ENCODE data around the gene KLF4. TPM values are rescaled to one million over a fixed set of nuclear protein-coding genes. Genes with fewer than 3 reads are reported as not detected.

KLF4 gene
- total RNA-seq (2022) (4.9 and 7.2 TPM in 2 replicates), Bru-seq, nascent RNA (percentile 69 among the genes with signal in this experiment), BruChase-seq, experiment 1, labeled RNA remaining after a 2-hour chase (percentile 64 among the genes with signal in this experiment), BruChase-seq, experiment 2, labeled RNA remaining after a 6-hour chase (percentile 58 among the genes with signal in this experiment)
- long read RNA-seq, partial matches to known transcripts = 1 of 5 reads
- long read RNA-seq, other reads (novel, unspliced or antisense) = 0 of 5 reads

DNA sequence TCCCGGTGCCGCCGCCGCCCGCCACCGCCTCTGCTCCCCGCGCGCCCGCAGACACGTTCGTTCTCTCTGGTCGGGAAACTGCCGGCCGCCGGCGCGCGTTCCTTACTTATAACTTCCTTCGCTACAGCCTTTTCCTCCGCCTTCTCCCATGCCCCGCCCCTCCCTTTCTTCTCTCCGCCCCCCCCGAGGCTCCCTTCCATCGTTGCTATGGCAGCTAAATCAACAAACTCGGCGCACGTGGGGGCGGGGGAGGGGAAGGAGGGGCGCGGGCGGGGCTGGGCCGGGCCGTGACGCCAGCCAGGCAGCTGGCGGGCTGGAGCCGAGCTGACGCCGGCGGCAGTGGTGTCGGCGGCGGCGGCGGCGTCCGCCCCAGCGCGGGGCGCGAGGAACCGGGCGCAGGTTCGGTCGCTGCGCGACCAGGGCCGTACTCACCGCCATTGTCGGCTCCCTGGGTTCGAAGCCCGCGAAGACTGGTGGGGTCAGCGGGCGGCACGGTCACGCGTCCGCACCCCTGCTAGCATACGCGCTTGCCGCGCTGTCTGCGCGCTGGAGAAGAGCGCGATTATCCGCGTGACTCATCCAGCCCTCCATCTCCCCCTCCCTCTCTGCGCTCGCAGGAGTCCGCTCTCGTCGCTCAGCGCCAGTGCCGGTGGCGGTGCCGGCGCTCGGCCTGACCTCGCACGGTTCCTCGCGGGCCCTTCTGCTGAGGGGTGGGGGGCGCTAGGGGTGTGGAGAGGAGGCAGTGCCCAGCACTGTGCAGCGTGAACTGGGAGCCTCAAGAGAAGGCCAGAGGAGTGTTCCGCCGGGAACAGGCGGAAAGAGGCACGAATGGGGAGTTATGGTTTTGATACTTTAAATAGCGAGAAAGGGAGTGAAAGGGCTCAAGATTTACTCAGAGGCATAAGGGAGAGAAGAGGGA is at the start of gene KLF4:
Gene KLF4, minus strand, starts transcription at position 83 of the 919 bp plus-strand sequence. CDS start 597 bp downstream, outside the sequence.
- Histone ChIP-seq H3K4me1 (peaks cover 12% of the 10 kb centered on the region), H3K4me3 (ENCODE audit: low read depth, low read length) (peak within 1 kb of the TSS; percentile 75), H3K27me3 (replicated peaks; ENCODE audit: control insufficient read depth, insufficient read depth, low read length) (no peaks in the 10 kb centered on the region), H3K36me3 (ENCODE audit: control insufficient read depth, insufficient read depth, low read length) (no peaks in the 10 kb centered on the region), H3K9me3 (no peaks in the 10 kb centered on the region)
- ChIA-PET CTCF (interaction anchor here (0.6 to 1.0 kb wide), 3 partner anchors 68 to 927 kb away, joined by 3 to 5 read pairs (median 4); no protein-coding TSS in a partner anchor), POLR2A (interaction anchor here (0.6 to 1.8 kb wide), 9 partner anchors 8 to 1044 kb away, joined by 3 to 12 read pairs (median 5); no protein-coding TSS in a partner anchor)
- peaks cover under 1% of the 10 kb centered on the region for H3K27me3 Mint-ChIP-seq (ENCODE audit: insufficient read depth, unreplicated experiment)
- H3K27ac Mint-ChIP-seq (ENCODE audit: unreplicated experiment) = peak within 1 kb of the TSS; percentile 87
- intact Hi-C loops (cut with micrococcal nuclease; ENCODE audit: unreplicated experiment) = loop anchor here (1.0 to 10.0 kb wide), 7 partner anchors 29 to 1275 kb away; no protein-coding TSS in a partner anchor
- BruUV-seq (replicated peaks) = no TSS peak
- peaks cover 7% of the 10 kb centered on the region for H3K4me1 Mint-ChIP-seq (ENCODE audit: low read depth, unreplicated experiment)
- H3K36me3 Mint-ChIP-seq (ENCODE audit: insufficient read depth, unreplicated experiment) = peaks cover 24% of the 10 kb centered on the region
- H3K9me3 Mint-ChIP-seq (ENCODE audit: unreplicated experiment) = no peaks in the 10 kb centered on the region
- TF ChIP-seq, protein P1, sequence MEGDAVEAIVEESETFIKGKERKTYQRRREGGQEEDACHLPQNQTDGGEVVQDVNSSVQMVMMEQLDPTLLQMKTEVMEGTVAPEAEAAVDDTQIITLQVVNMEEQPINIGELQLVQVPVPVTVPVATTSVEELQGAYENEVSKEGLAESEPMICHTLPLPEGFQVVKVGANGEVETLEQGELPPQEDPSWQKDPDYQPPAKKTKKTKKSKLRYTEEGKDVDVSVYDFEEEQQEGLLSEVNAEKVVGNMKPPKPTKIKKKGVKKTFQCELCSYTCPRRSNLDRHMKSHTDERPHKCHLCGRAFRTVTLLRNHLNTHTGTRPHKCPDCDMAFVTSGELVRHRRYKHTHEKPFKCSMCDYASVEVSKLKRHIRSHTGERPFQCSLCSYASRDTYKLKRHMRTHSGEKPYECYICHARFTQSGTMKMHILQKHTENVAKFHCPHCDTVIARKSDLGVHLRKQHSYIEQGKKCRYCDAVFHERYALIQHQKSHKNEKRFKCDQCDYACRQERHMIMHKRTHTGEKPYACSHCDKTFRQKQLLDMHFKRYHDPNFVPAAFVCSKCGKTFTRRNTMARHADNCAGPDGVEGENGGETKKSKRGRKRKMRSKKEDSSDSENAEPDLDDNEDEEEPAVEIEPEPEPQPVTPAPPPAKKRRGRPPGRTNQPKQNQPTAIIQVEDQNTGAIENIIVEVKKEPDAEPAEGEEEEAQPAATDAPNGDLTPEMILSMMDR (IDR thresholded peaks at IDR 0.05; ENCODE audit: insufficient read depth in 1 of 2, low read depth in 1 of 2, low read length in 1 of 2, severe bottlenecking in 1 of 2, unreplicated experiment in 1 of 2) = no peak
- H3K4me3 Mint-ChIP-seq (ENCODE audit: unreplicated experiment) = peak within 1 kb of the TSS; percentile 79
- DNase-seq = peak; percentile 90 to 92

DNA sequence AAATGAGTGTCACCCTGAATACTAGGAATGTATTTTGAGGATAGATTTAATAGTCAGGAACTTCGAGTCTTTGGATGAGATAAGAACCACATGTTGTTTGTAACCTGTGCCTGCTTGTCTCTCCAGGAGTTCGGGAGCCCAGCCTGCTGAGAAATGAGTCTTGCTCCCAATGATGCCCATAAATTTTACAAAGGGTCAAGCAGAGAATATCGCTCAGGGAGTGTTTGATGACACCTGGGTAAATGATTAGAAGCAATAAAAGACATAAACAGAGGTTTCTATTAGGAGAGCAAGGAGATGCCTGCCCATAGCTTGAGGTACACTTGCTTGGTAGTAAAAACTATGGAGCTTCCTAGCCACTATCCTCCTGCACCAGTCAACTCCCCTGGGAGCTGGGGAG is 46.9 kb upstream of the KLF4 start:
- H3K4me1 ChIP-seq = no peaks in the 10 kb centered on the region
- BruUV-seq (replicated peaks) = no TSS peak
- CTCF ChIA-PET = interaction anchor here (0.5 kb wide), 1 partner anchor 24 kb away, joined by 6 read pairs; no protein-coding TSS in a partner anchor

More for the DNA sequence above, 46.9 kb upstream of the KLF4 start:
- H3K4me3 ChIP-seq (ENCODE audit: low read depth, low read length) = no peak overlapping the region
- H3K36me3 ChIP-seq (ENCODE audit: control insufficient read depth, insufficient read depth, low read length) = no peaks in the 10 kb centered on the region
- H3K9me3 ChIP-seq = no peaks in the 10 kb centered on the region
- POLR2A ChIA-PET = no interaction called here
- Mint-ChIP-seq H3K4me3 (ENCODE audit: unreplicated experiment) (no peak overlapping the region), H3K27me3 (ENCODE audit: insufficient read depth, unreplicated experiment) (no peaks in the 10 kb centered on the region), H3K36me3 (ENCODE audit: insufficient read depth, unreplicated experiment) (no peaks in the 10 kb centered on the region), H3K9me3 (ENCODE audit: unreplicated experiment) (no peaks in the 10 kb centered on the region), H3K4me1 (ENCODE audit: low read depth, unreplicated experiment) (no peaks in the 10 kb centered on the region), H3K27ac (ENCODE audit: unreplicated experiment) (no peak overlapping the region)
- no peak for DNase-seq
- intact Hi-C loops (cut with micrococcal nuclease; ENCODE audit: unreplicated experiment) = loop anchor here (5.0 kb wide), 1 partner anchor 34 kb away; no protein-coding TSS in a partner anchor
- TF ChIP-seq, protein P1 (IDR thresholded peaks at IDR 0.05; ENCODE audit: insufficient read depth in 1 of 2, low read depth in 1 of 2, low read length in 1 of 2, severe bottlenecking in 1 of 2, unreplicated experiment in 1 of 2) = no peak
- no peaks in the 10 kb centered on the region for H3K27me3 ChIP-seq (replicated peaks; ENCODE audit: control insufficient read depth, insufficient read depth, low read length)

Measured in Caco-2 (cell line).